ENCODE data around the gene INPP4A.

INPP4A gene

GRCh38 chr2:98534761-98535160 lies 90.1 kb downstream of the INPP4A start:
- H3K27me3 ChIP-seq (ENCODE audit: insufficient read depth, poor library complexity, severe bottlenecking): no peaks in the 10 kb centered on the region
- H3K4me1 ChIP-seq (ENCODE audit: insufficient read depth, poor library complexity, severe bottlenecking): no peaks in the 10 kb centered on the region
- TF ChIP-seq CTCF (IDR thresholded peaks at IDR 0.05; ENCODE audit: poor library complexity, severe bottlenecking): no peak
- DNase-seq (ENCODE audit: low spot score) (no peak), ATAC-seq (ENCODE audit: low read depth) (no peak)
- H3K9me3 ChIP-seq (ENCODE audit: severe bottlenecking): no peaks in the 10 kb centered on the region
- H3K4me3 ChIP-seq (ENCODE audit: severe bottlenecking): no peak overlapping the region
- no peak overlapping the region for H3K27ac ChIP-seq (ENCODE audit: poor library complexity, severe bottlenecking)
- no peaks in the 10 kb centered on the region for H3K36me3 ChIP-seq (ENCODE audit: low read depth)

DNA sequence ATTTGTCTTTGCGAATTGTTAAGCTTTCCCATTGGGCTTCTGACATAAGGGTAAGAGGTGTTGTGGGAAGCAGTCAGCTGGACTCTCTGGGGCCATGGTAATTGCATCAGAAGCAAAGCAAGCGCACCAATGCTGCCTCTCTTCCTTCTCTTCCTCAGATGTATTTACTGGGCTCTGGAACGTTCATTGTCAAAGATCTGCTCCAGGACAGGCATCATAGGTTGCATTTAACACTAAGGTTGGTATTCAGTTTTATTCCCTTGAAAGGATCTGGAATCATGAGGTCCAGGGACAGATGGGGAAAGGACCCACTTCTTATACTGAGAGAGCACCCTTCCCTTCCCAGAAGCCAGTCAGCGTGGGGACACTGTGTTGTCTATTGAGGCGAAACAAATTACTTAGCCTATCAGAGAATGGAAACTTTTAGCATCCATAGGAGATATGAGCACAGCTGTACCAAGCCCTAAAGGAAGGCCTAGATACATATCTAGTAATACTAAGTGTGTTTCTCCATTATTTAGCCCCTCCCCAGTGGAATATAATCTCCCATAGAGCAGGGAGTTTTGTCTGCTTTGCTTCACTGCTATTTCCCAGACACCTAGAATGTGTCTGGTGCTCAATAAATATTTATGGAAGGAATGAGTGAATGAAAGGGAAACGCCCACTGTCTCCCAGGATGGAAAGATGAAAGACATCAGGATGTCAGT lies 91.5 kb downstream of the INPP4A start:
- no peak overlapping the region for H3K4me3 ChIP-seq (ENCODE audit: severe bottlenecking)
- no peaks in the 10 kb centered on the region for H3K27me3 ChIP-seq (ENCODE audit: insufficient read depth, poor library complexity, severe bottlenecking)
- DNase-seq (ENCODE audit: low spot score) (no peak), ATAC-seq (ENCODE audit: low read depth) (no peak)
- H3K36me3 ChIP-seq (ENCODE audit: low read depth): no peaks in the 10 kb centered on the region; the same call in 1 of the 2 replicates
- H3K27ac ChIP-seq (ENCODE audit: poor library complexity, severe bottlenecking): no peak overlapping the region
- no peaks in the 10 kb centered on the region for H3K9me3 ChIP-seq (ENCODE audit: severe bottlenecking)
- TF ChIP-seq CTCF (IDR thresholded peaks at IDR 0.05; ENCODE audit: poor library complexity, severe bottlenecking): no peak
- no peaks in the 10 kb centered on the region for H3K4me1 ChIP-seq (ENCODE audit: insufficient read depth, poor library complexity, severe bottlenecking)

GRCh38 chr2:98537390-98538126 lies 92.9 kb downstream of the INPP4A start:
- Histone ChIP-seq H3K27me3 (ENCODE audit: insufficient read depth, poor library complexity, severe bottlenecking) (no peaks in the 10 kb centered on the region), H3K4me3 (ENCODE audit: severe bottlenecking) (no peak overlapping the region), H3K27ac (ENCODE audit: poor library complexity, severe bottlenecking) (no peak overlapping the region), H3K36me3 (ENCODE audit: low read depth) (peaks cover 5% of the 10 kb centered on the region; the same call in 1 of the 2 replicates), H3K9me3 (ENCODE audit: severe bottlenecking) (no peaks in the 10 kb centered on the region), H3K4me1 (ENCODE audit: insufficient read depth, poor library complexity, severe bottlenecking) (no peaks in the 10 kb centered on the region)
- DNase-seq (ENCODE audit: low spot score) (no peak), ATAC-seq (ENCODE audit: low read depth) (no peak)
- TF ChIP-seq CTCF (IDR thresholded peaks at IDR 0.05; ENCODE audit: poor library complexity, severe bottlenecking): no peak

DNA sequence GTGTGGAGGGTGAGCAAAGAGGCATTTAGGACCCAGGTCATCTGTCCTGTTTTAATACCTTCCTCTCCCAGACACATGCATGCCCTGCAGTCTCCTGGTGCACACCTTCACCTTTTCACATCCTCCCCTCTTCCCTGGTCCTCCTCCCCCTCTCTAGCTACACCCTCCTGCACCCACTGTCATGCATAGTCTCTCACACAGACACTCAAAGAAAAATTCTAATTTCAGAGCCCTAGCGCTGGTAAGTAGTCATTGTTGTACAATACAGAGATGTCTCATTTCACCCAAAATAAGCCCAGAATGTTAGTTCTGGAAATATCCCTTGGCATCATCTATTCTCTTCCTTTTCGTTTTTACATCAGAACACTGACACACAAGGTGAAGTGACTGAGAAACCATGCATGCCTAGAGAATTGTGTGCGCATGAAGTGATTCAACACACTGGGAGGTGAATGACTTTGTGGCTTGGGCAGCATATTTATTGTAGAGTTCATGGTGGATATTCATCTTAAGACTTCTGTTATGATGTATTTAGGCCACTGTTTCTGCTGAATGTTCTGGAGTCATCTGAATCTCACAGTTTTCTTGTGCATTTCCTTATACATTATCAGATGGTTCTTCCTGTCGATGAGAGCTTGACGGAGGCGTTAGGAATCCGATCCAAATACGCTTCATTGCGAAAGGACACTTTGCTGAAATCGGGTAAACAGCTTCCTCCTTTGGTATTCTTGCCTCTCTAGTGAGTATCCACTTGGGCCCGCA lies 93.8 kb downstream of the INPP4A start:
- ATAC-seq (ENCODE audit: low read depth) (no peak), DNase-seq (ENCODE audit: low spot score) (no peak)
- Histone ChIP-seq H3K4me1 (ENCODE audit: insufficient read depth, poor library complexity, severe bottlenecking) (no peaks in the 10 kb centered on the region), H3K36me3 (ENCODE audit: low read depth) (peaks cover 5% of the 10 kb centered on the region; the same call in 1 of the 2 replicates), H3K4me3 (ENCODE audit: severe bottlenecking) (no peak overlapping the region), H3K27ac (ENCODE audit: poor library complexity, severe bottlenecking) (no peak overlapping the region), H3K27me3 (ENCODE audit: insufficient read depth, poor library complexity, severe bottlenecking) (no peaks in the 10 kb centered on the region), H3K9me3 (ENCODE audit: severe bottlenecking) (no peaks in the 10 kb centered on the region)
- TF ChIP-seq CTCF (IDR thresholded peaks at IDR 0.05; ENCODE audit: poor library complexity, severe bottlenecking): no peak

Data from RWPE2 (cell line).